ENCODE measurements around the gene SLC12A4. TPM values are rescaled to one million over a fixed set of nuclear protein-coding genes. Genes with fewer than 3 reads are reported as not detected.
A peak's percentile ranks its signal among the peaks of the same experiment; 100 is the strongest.

Gene SLC12A4
- total and polyA plus RNA-seq, 2 of the 13 experiments (the other 11 are each of a cell fraction or from before 2014, with no cell fraction given) = 65.1 to 84.3 TPM

DNA sequence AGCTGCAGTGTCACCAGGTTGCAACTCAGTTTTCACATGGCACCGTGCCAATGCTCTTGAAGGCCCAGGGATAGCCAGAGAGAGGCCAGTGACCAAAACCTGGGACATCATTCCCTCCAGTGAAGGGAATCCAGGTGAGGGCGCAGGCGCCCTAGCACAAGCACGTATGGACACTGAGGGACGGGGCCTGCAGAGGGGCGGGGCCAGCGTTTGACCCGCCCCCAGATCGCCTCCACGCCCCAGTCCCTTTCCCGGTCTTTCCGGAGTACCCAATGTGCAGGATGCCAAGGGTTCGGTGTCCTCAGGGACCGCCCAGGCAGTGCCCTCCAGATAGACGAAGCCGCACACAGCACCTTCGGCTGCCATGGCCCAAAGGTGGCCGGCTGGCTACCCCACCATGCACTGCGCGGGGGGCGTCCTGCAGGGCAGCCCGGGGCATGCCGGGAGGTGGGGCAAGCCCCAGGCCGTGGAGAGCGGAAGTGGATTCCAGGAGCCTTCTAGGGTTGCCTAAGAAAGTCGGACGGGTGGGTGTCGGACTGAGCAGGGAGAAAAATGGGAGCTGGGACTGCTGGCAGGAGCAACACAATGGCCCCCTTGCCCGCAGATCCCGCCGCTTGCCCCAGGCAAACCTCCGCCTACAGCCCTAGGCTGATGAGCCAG, 4.6 kb downstream of the SLC12A4 start (continued):
- TF ChIP-seq, protein P1, sequence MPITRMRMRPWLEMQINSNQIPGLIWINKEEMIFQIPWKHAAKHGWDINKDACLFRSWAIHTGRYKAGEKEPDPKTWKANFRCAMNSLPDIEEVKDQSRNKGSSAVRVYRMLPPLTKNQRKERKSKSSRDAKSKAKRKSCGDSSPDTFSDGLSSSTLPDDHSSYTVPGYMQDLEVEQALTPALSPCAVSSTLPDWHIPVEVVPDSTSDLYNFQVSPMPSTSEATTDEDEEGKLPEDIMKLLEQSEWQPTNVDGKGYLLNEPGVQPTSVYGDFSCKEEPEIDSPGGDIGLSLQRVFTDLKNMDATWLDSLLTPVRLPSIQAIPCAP (CRISPR knock-in tag; IDR thresholded peaks at IDR 0.05; ENCODE audit: low read depth) = no peak
- TF ChIP-seq ZNF263 (CRISPR knock-in tag; IDR thresholded peaks at IDR 0.05) (peak; percentile 14; the same call in 1 of the 2 replicates), ZNF557 (CRISPR knock-in tag; IDR thresholded peaks at IDR 0.05) (no peak), ZNF253 (CRISPR knock-in tag; IDR thresholded peaks at IDR 0.05; ENCODE audit: borderline replicate concordance) (0 out of 2 replicates have a peak, but pooled peaks have one; percentile 48), FOXK1 (CRISPR knock-in tag; IDR thresholded peaks at IDR 0.05; ENCODE audit: borderline replicate concordance, low read depth) (no peak), MTA1 (CRISPR knock-in tag; IDR thresholded peaks at IDR 0.05; ENCODE audit: borderline replicate concordance) (0 out of 2 replicates have a peak, but pooled peaks have one; percentile 9), ZNF350 (CRISPR knock-in tag; IDR thresholded peaks at IDR 0.05; ENCODE audit: borderline replicate concordance, low read depth) (no peak), KAT8 (CRISPR knock-in tag; IDR thresholded peaks at IDR 0.05) (no peak), MLLT10 (CRISPR knock-in tag; IDR thresholded peaks at IDR 0.05) (no peak), EHMT2 (IDR thresholded peaks at IDR 0.05; ENCODE audit: borderline replicate concordance, low read depth, low read length) (no peak), RBFOX2 (IDR thresholded peaks at IDR 0.05; ENCODE audit: low read depth, low read length) (peak; percentile 79), HIVEP1 (CRISPR knock-in tag; IDR thresholded peaks at IDR 0.05) (peak; percentile 16; the same call in 1 of the 2 replicates)
- TF ChIP-seq, protein P2, sequence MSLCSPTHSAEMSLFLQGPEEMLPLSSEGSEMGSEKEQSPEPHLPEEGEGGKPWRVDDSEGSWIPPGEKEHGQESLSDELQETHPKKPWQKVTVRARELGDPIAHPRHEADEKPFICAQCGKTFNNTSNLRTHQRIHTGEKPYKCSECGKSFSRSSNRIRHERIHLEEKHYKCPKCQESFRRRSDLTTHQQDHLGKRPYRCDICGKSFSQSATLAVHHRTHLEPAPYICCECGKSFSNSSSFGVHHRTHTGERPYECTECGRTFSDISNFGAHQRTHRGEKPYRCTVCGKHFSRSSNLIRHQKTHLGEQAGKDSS (CRISPR knock-in tag; IDR thresholded peaks at IDR 0.05; ENCODE audit: borderline replicate concordance, low read depth) = peak; percentile 8; the same call in 1 of the 2 replicates
- TF ChIP-seq, protein P3, sequence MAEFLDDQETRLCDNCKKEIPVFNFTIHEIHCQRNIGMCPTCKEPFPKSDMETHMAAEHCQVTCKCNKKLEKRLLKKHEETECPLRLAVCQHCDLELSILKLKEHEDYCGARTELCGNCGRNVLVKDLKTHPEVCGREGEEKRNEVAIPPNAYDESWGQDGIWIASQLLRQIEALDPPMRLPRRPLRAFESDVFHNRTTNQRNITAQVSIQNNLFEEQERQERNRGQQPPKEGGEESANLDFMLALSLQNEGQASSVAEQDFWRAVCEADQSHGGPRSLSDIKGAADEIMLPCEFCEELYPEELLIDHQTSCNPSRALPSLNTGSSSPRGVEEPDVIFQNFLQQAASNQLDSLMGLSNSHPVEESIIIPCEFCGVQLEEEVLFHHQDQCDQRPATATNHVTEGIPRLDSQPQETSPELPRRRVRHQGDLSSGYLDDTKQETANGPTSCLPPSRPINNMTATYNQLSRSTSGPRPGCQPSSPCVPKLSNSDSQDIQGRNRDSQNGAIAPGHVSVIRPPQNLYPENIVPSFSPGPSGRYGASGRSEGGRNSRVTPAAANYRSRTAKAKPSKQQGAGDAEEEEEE (CRISPR knock-in tag; IDR thresholded peaks at IDR 0.05; ENCODE audit: borderline replicate concordance) = no peak
- TF ChIP-seq, protein P4, sequence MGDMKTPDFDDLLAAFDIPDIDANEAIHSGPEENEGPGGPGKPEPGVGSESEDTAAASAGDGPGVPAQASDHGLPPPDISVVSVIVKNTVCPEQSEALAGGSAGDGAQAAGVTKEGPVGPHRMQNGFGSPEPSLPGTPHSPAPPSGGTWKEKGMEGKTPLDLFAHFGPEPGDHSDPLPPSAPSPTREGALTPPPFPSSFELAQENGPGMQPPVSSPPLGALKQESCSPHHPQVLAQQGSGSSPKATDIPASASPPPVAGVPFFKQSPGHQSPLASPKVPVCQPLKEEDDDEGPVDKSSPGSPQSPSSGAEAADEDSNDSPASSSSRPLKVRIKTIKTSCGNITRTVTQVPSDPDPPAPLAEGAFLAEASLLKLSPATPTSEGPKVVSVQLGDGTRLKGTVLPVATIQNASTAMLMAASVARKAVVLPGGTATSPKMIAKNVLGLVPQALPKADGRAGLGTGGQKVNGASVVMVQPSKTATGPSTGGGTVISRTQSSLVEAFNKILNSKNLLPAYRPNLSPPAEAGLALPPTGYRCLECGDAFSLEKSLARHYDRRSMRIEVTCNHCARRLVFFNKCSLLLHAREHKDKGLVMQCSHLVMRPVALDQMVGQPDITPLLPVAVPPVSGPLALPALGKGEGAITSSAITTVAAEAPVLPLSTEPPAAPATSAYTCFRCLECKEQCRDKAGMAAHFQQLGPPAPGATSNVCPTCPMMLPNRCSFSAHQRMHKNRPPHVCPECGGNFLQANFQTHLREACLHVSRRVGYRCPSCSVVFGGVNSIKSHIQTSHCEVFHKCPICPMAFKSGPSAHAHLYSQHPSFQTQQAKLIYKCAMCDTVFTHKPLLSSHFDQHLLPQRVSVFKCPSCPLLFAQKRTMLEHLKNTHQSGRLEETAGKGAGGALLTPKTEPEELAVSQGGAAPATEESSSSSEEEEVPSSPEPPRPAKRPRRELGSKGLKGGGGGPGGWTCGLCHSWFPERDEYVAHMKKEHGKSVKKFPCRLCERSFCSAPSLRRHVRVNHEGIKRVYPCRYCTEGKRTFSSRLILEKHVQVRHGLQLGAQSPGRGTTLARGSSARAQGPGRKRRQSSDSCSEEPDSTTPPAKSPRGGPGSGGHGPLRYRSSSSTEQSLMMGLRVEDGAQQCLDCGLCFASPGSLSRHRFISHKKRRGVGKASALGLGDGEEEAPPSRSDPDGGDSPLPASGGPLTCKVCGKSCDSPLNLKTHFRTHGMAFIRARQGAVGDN (CRISPR knock-in tag; IDR thresholded peaks at IDR 0.05) = peak; percentile 27; the same call in 1 of the 2 replicates
- TF ChIP-seq, protein P5, sequence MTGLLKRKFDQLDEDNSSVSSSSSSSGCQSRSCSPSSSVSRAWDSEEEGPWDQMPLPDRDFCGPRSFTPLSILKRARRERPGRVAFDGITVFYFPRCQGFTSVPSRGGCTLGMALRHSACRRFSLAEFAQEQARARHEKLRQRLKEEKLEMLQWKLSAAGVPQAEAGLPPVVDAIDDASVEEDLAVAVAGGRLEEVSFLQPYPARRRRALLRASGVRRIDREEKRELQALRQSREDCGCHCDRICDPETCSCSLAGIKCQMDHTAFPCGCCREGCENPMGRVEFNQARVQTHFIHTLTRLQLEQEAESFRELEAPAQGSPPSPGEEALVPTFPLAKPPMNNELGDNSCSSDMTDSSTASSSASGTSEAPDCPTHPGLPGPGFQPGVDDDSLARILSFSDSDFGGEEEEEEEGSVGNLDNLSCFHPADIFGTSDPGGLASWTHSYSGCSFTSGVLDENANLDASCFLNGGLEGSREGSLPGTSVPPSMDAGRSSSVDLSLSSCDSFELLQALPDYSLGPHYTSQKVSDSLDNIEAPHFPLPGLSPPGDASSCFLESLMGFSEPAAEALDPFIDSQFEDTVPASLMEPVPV (CRISPR knock-in tag; IDR thresholded peaks at IDR 0.05) = 0 out of 2 replicates have a peak, but pooled peaks have one; percentile 46
- TF ChIP-seq, protein P6, sequence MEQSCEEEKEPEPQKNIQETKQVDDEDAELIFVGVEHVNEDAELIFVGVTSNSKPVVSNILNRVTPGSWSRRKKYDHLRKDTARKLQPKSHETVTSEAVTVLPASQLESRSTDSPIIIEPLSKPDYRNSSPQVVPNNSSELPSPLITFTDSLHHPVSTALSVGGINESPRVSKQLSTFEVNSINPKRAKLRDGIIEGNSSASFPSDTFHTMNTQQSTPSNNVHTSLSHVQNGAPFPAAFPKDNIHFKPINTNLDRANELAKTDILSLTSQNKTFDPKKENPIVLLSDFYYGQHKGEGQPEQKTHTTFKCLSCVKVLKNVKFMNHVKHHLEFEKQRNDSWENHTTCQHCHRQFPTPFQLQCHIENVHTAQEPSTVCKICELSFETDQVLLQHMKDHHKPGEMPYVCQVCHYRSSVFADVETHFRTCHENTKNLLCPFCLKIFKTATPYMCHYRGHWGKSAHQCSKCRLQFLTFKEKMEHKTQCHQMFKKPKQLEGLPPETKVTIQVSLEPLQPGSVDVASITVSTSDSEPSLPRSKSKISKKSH (CRISPR knock-in tag; IDR thresholded peaks at IDR 0.05; ENCODE audit: borderline replicate concordance) = no peak
